IPS-18a (cell line): ENCODE results near the gene CD93.

ENCODE experiments used
- H3K27ac ChIP-seq: one replicate; pipeline ENCODE4 v1.5.1; 2013; ENCODE audit warnings: low read length
- H3K27me3 ChIP-seq: one replicate; pipeline ENCODE4 v1.6.1; 2013; ENCODE audit warnings: mild to moderate bottlenecking, low read length; ENCODE audit not compliant: control insufficient read depth, insufficient read depth
- H3K36me3 ChIP-seq: one replicate; pipeline ENCODE4 v1.6.1; 2013; ENCODE audit warnings: low read depth, low read length; ENCODE audit not compliant: control insufficient read depth
- H3K4me1 ChIP-seq: one replicate; pipeline ENCODE4 v1.6.1; 2013; ENCODE audit warnings: low read depth, low read length; ENCODE audit not compliant: control insufficient read depth
- H3K4me3 ChIP-seq: one replicate; pipeline ENCODE4 v1.5.1; 2013; ENCODE audit warnings: low read length
- H3K9ac ChIP-seq: one replicate; pipeline ENCODE4 v1.6.1; 2013; ENCODE audit warnings: mild to moderate bottlenecking, low read length, moderate library complexity
- H3K9me3 ChIP-seq: one replicate; pipeline ENCODE4 v1.6.1; 2013; ENCODE audit warnings: low read depth, low read length; ENCODE audit not compliant: control insufficient read depth

Gene CD93

GRCh38 chr20:23049201-23050075 lies 36.7 kb downstream of the CD93 start, which contains the start of gene THBD:
Gene THBD, minus strand, starts transcription at chr20:23049672. Its CDS starts 168 bp downstream, at chr20:23049504.
- Histone ChIP-seq H3K27me3 (peaks cover 78% of the 10 kb centered on the region), H3K27ac (no peak within 1 kb of the TSS), H3K4me3 (peak within 1 kb of the TSS; percentile 55), H3K9me3 (no peaks in the 10 kb centered on the region), H3K9ac (no peak within 1 kb of the TSS), H3K4me1 (peaks cover 6% of the 10 kb centered on the region), H3K36me3 (no peaks in the 10 kb centered on the region)

DNA sequence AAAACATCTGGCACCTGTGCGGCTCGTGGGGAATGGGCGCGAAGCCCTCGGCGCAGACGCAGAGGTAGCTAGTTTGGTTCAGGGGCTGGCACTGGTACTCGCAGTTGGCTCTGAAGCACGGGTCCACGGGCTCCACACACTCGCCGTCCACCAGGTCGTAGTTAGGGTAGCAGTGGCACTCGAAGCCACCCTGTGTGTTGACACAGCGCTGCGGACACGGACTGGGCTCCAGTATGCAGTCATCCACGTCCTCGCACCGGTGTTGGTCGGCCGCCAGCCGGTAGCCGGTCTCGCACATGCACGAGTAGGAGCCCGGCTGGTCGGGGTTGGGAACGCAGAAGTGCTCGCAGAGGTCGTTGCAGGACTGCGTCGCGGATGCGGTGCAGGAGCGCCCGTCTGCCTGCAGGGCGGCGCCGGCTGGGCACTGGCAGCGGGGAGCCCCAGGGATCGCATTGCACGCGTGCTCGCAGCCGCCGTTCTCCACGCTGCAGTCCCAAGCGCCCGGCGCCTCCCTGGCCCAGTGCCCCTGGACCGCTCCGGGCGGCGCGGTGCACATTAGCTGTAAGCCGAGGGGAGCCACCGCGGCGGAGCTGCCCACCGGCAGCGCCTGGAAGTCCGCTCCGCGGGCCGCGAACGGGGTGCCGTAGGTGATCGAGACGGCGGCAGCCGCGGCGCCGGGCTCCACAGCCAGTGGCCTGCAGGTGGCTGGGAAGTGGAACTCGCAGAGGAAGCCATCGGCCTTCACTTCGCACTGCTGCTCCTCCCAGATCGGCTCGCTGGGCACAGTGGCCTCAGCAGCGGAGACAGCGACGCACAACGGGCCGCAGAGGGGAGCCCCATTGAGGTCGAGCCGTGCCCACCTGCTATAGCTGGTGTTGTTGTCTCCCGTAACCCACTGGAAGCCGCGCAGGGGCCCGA lies 37.6 kb downstream of the CD93 start:
- Histone ChIP-seq H3K4me1 (peaks cover 8% of the 10 kb centered on the region), H3K4me3 (peak overlapping the region; percentile 55), H3K27ac (no peak overlapping the region), H3K36me3 (no peaks in the 10 kb centered on the region), H3K27me3 (peaks cover 87% of the 10 kb centered on the region), H3K9me3 (no peaks in the 10 kb centered on the region), H3K9ac (no peak overlapping the region)

DNA sequence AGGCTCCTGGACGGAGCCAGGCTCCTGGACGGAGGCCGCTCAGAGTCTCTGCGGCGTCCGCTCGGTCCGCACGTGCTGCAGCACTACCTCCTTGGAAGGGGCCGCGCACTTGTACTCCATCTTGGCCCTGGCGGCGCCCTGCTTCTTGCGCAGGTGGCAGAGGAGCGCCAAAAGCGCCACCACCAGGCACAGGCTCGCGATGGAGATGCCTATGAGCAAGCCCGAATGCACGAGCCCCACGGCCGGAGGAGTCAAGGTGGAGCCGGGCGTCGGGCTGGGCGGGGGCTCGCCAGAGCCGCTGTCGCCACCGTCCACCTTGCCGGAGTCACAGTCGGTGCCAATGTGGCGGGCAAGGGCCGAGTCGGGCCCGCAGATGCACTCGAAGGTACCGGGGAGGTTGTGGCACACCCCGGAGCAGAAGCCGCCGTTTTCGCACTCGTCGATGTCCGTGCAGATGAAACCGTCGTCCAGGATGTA lies 38.3 kb downstream of the CD93 start:
- Histone ChIP-seq H3K9me3 (no peaks in the 10 kb centered on the region), H3K4me1 (peaks cover 14% of the 10 kb centered on the region), H3K4me3 (peak overlapping the region; percentile 14), H3K27me3 (peaks cover 87% of the 10 kb centered on the region), H3K9ac (no peak overlapping the region), H3K27ac (no peak overlapping the region), H3K36me3 (no peaks in the 10 kb centered on the region)

DNA sequence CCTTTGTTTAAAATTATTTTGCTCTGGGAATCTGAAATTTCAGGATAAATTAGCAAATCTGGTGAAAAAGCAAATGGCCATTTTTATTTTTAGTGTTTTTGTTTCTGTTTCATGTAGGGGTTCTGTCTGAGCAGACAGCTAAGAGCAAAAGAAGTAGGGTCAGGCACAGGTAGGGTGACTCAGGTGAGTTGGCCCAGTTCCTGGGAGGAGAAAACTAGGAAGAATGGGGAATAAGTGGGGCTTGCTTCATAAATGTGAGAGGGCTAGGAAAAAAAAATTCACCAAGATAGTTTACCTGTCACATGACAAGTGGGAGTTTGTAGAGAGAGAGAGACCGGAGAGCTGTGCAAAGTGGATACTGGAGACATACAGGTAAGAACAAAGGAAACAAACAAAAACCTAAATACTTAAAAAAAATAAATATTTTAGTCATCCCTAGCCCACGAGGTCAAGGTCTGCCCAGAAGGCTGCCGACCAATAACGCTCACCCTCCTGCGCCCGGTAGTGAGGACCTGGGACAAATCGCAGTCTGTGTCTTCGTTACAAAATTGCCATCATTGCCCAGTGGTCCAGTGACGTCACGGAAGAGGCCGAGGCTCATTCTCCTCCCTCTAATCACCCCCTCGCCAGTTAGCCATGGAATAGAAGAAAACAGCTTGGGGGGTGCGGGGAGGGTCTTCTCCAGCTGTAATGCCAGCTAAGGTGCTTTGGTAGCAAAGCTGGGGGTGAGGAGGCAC lies 39.0 kb downstream of the CD93 start:
- peaks cover 20% of the 10 kb centered on the region for H3K4me1 ChIP-seq
- H3K27me3 ChIP-seq, result peaks cover 81% of the 10 kb centered on the region

DNA sequence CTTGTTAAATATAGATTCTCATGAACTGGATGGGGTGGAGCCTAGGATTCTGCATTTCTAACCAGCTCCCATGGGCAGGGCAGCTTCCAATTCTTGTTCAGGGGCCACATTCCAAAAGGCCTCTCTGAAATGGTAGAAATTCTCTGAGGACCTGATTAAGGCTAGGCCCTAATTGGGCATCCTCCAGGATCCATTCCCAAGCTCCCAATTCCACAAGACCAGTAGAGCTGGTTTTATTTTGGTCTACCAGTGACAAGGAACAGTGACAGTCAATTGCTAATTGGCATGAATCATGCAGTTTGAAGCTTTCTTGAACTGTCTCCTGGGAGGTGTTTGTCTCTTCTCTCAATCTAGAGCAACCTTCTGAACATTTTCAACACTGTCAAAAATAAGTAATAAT lies 39.7 kb downstream of the CD93 start:
- Histone ChIP-seq H3K27me3 (peaks cover 75% of the 10 kb centered on the region), H3K4me1 (peaks cover 20% of the 10 kb centered on the region), H3K9me3 (no peaks in the 10 kb centered on the region), H3K4me3 (no peak overlapping the region), H3K36me3 (no peaks in the 10 kb centered on the region), H3K9ac (no peak overlapping the region), H3K27ac (no peak overlapping the region)

More for the DNA sequence above, 39.0 kb downstream of the CD93 start:
- no peaks in the 10 kb centered on the region for H3K9me3 ChIP-seq
- H3K36me3 ChIP-seq, result no peaks in the 10 kb centered on the region
- no peak overlapping the region for H3K4me3 ChIP-seq
- no peak overlapping the region for H3K9ac ChIP-seq
- H3K27ac ChIP-seq, result no peak overlapping the region

DNA sequence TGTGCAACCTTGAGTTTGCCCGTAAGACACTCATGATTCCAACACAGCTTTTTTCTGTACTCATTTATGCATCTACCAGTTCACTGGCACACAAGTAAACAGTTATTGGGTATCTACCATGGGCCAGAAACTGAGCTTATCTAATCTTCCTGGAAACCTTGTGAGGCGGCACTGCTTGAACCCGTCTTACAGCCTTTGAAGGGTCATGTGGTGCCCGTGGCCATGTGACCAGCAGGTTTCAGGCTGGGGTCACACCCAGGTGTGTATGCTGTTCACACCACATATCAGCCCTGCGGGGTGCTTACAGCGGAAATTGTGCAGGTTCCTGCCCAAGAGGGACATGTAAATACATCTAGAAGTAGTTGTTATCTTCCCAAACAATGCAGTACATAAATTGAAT lies 42.7 kb downstream of the CD93 start:
- H3K4me1 ChIP-seq, result peaks cover 20% of the 10 kb centered on the region
- peaks cover 71% of the 10 kb centered on the region for H3K27me3 ChIP-seq
- no peaks in the 10 kb centered on the region for H3K36me3 ChIP-seq
- H3K9ac ChIP-seq, result no peak overlapping the region
- no peak overlapping the region for H3K27ac ChIP-seq
- no peak overlapping the region for H3K4me3 ChIP-seq
- H3K9me3 ChIP-seq, result no peaks in the 10 kb centered on the region

DNA sequence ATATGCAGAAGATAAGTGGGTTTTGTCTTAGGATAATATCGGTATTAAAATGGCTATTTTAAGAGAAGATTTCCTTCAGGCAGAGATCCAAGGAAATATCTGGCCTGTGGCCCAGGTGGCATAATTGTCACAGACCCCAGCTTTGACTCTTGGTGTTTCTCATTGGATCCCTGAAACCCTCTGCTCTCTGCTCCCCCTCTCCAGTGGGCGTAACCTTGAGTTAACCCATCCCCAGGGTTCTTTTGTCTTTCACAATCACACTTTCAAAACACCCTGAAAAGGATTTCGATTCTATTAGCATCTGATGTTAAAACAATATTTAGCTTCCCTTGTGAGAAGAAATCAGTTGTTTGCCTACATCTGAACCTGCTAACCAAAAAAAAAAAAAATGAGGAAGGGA lies 43.9 kb downstream of the CD93 start:
- H3K36me3 ChIP-seq, result no peaks in the 10 kb centered on the region
- H3K9me3 ChIP-seq, result no peaks in the 10 kb centered on the region
- H3K9ac ChIP-seq, result no peak overlapping the region
- no peak overlapping the region for H3K27ac ChIP-seq
- H3K4me1 ChIP-seq, result peaks cover 20% of the 10 kb centered on the region
- peaks cover 68% of the 10 kb centered on the region for H3K27me3 ChIP-seq
- peak overlapping the region; percentile 5 for H3K4me3 ChIP-seq

GRCh38 chr20:23039885-23040508 lies 46.1 kb downstream of the CD93 start:
- Histone ChIP-seq H3K27ac (no peak overlapping the region), H3K36me3 (no peaks in the 10 kb centered on the region), H3K4me1 (peaks cover 20% of the 10 kb centered on the region), H3K9ac (no peak overlapping the region), H3K4me3 (no peak overlapping the region), H3K9me3 (no peaks in the 10 kb centered on the region), H3K27me3 (peaks cover 68% of the 10 kb centered on the region)

DNA sequence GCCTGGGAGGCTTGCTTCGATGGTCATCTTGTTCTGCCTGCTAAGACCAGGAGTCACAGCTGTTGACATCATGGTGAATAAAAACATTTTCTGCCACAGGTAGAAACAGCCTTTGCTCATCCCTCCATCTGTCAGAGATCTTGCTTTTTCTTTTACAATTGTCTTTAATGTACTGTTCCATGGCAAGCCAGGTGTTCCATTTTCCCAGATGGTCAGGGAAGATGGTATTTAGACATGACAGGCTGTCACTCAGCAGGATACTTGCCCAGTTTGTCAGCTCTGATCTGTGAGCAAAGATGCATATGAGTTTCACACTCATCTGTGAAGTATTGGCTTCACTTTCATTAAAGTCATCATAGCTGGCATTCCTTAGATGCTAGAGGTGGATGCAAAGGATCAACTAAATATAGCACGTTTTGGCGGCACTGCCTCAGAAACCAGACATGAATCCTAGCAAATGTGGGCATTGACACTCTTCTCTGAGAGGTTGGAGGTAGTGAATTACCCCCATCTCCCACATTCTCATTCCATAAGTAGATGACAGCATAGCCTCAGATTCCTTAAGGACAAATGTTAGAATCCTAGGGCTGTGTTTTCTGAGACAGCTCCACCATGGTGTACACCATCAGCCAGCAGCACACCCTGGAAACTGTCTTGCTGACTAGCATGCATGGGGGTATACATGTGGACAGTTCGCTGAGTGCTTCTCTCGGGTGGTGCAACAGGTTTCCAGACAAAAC lies 46.8 kb downstream of the CD93 start:
- Histone ChIP-seq H3K9ac (no peak overlapping the region), H3K4me1 (peaks cover 17% of the 10 kb centered on the region), H3K9me3 (no peaks in the 10 kb centered on the region), H3K36me3 (no peaks in the 10 kb centered on the region), H3K27ac (no peak overlapping the region), H3K4me3 (no peak overlapping the region), H3K27me3 (peaks cover 68% of the 10 kb centered on the region)

GRCh38 chr20:23037017-23037481 lies 49.1 kb downstream of the CD93 start:
- no peaks in the 10 kb centered on the region for H3K36me3 ChIP-seq
- no peak overlapping the region for H3K9ac ChIP-seq
- H3K4me3 ChIP-seq, result no peak overlapping the region
- H3K27ac ChIP-seq, result no peak overlapping the region
- H3K9me3 ChIP-seq, result no peaks in the 10 kb centered on the region
- H3K4me1 ChIP-seq, result peaks cover 4% of the 10 kb centered on the region
- H3K27me3 ChIP-seq, result peaks cover 74% of the 10 kb centered on the region
